Panc1 (cell line): ENCODE data around the gene CD38. TPM values are rescaled to one million over a fixed set of nuclear protein-coding genes. Genes with fewer than 3 reads are reported as not detected.

Source experiments
- ATAC-seq: fragments of 200-7000 bp; cut with Tn5 transposase; 2 replicates; pipeline ENCODE4 v1.9.1; 2020; ENCODE audit warnings: mild to moderate bottlenecking, moderate library complexity
- BruUV-seq: library from RNA; stranded (reverse); fragments of 400-500 nt; replicated peaks from 2 replicates; lab custom pipeline; 2021; lab: Mats Ljungman, UMichigan
- CTCF ChIA-PET: fragments of 300-600 bp; sonication (Branson Sonifier 250); formaldehyde crosslinking; loops from one replicate; lab custom pipeline; 2022; ENCODE audit warnings: antibody characterized with exemption; lab: Charles Lee
- POLR2A ChIA-PET: fragments of 300-600 bp; sonication (Branson Sonifier 250); formaldehyde crosslinking; loops from one replicate; lab custom pipeline; 2022; ENCODE audit warnings: antibody characterized with exemption; lab: Charles Lee
- DNase-seq: peaks from one replicate; pipeline ENCODE4 v3.0.0-alpha.2; 2010; ENCODE audit warnings: low read depth, low spot score
- H3K27ac ChIP-seq: 2 replicates; pipeline ENCODE4 v1.5.1; 2011; ENCODE audit warnings: mild to moderate bottlenecking, low read length, inconsistent platforms
- H3K27me3 ChIP-seq: fragments of 200-500 bp; sonication (Bioruptor generic); 2 replicates; pipeline ENCODE4 v1.6.0; 2014; ENCODE audit warnings: low read length, inconsistent platforms; ENCODE audit not compliant: control insufficient read depth, insufficient read depth
- H3K36me3 ChIP-seq: fragments of 200-500 bp; sonication (Bioruptor generic); 2 replicates; pipeline ENCODE4 v1.5.1; 2014; ENCODE audit warnings: inconsistent platforms, mild to moderate bottlenecking, low read length, moderate library complexity; ENCODE audit not compliant: control insufficient read depth, insufficient read depth
- H3K4me1 ChIP-seq: 2 replicates; pipeline ENCODE4 v1.5.1; 2011; ENCODE audit warnings: inconsistent platforms, mild to moderate bottlenecking, low read length, moderate library complexity; ENCODE audit not compliant: control insufficient read depth, insufficient read depth
- H3K4me3 ChIP-seq, 2 experiments: 2 replicates each; pipeline ENCODE4 v1.5.1; 2011 to 2012; ENCODE audit warnings: low read depth in 2 of 2, low read length in 2 of 2, mild to moderate bottlenecking in 2 of 2, inconsistent platforms in 1 of 2, moderate library complexity in 1 of 2
- H3K9me3 ChIP-seq: fragments of 200-500 bp; sonication (Bioruptor generic); 2 replicates; pipeline ENCODE4 v1.5.1; 2014; ENCODE audit warnings: low read depth, mild to moderate bottlenecking, inconsistent platforms, low read length, moderate library complexity; ENCODE audit not compliant: control insufficient read depth, insufficient read depth
- POLR2AphosphoS5 ChIP-seq: IDR thresholded peaks from 2 replicates; pipeline ENCODE4 v1.6.1; 2012; ENCODE audit warnings: mild to moderate bottlenecking, low read depth, low read length, moderate library complexity
- SIN3A ChIP-seq: IDR thresholded peaks from 2 replicates; pipeline ENCODE4 v1.6.1; 2012; ENCODE audit warnings: low read depth, mild to moderate bottlenecking, low read length, moderate library complexity, borderline replicate concordance; ENCODE audit not compliant: insufficient read depth
- TCF7L2 ChIP-seq: IDR thresholded peaks from 2 replicates; pipeline ENCODE4 v1.6.1; 2011; ENCODE audit warnings: mild to moderate bottlenecking, low read depth, low read length, inconsistent platforms
- in situ Hi-C: cut with HindIII; loops from 2 replicates; pipeline ENCODE4 v1.10.0; 2016; ENCODE audit warnings: low sequenced_read_pairs, low pct_unique_long_range_greater_than_20kb
- intact Hi-C: fragments of 100-400 bp; cut with micrococcal nuclease; formaldehyde crosslinking; loops from one replicate; pipeline ENCODE4 v1.10.0; 2022; ENCODE audit not compliant: unreplicated experiment
- total RNA-seq: library from RNA; stranded (reverse); gene quantifications from one replicate; pipeline ENCODE4 v1.2.1, GENCODE V29; 2021; ENCODE audit not compliant: unreplicated experiment
- TF ChIP-seq, protein P1 (sequence below): fragments of 450-650 bp; IDR thresholded peaks from 2 replicates; pipeline ENCODE4 v1.5.1; 2017; ENCODE audit warnings: mild to moderate bottlenecking
- TF ChIP-seq, protein P2 (sequence below), 2 experiments: IDR thresholded peaks; 2 replicates each; pipeline ENCODE4 v1.6.1; 2011 to 2012; ENCODE audit warnings: low read depth in 2 of 2, control low read depth in 1 of 2, low read length in 1 of 2, mild to moderate bottlenecking in 1 of 2, moderate library complexity in 1 of 2; ENCODE audit not compliant: insufficient read depth in 1 of 2

The CD38 gene
- total RNA-seq, 1 experiment from 2014 or later: 0.15 TPM

GRCh38 chr4:15899511-15899910 is 121.4 kb downstream of the CD38 start:
- no TSS peak for BruUV-seq
- intact Hi-C loops (no loop called here), in situ Hi-C loops (no loop called here)
- Histone ChIP-seq H3K27me3 (no peaks in the 10 kb centered on the region), H3K36me3 (no peaks in the 10 kb centered on the region), H3K27ac (no peak overlapping the region), H3K9me3 (no peaks in the 10 kb centered on the region), H3K4me1 (no peaks in the 10 kb centered on the region), H3K4me3 (no peak overlapping the region)
- TF ChIP-seq, protein P1, sequence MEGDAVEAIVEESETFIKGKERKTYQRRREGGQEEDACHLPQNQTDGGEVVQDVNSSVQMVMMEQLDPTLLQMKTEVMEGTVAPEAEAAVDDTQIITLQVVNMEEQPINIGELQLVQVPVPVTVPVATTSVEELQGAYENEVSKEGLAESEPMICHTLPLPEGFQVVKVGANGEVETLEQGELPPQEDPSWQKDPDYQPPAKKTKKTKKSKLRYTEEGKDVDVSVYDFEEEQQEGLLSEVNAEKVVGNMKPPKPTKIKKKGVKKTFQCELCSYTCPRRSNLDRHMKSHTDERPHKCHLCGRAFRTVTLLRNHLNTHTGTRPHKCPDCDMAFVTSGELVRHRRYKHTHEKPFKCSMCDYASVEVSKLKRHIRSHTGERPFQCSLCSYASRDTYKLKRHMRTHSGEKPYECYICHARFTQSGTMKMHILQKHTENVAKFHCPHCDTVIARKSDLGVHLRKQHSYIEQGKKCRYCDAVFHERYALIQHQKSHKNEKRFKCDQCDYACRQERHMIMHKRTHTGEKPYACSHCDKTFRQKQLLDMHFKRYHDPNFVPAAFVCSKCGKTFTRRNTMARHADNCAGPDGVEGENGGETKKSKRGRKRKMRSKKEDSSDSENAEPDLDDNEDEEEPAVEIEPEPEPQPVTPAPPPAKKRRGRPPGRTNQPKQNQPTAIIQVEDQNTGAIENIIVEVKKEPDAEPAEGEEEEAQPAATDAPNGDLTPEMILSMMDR: no peak
- TF ChIP-seq SIN3A (no peak), TCF7L2 (no peak)
- ChIA-PET CTCF (no interaction called here), POLR2A (no interaction called here)
- no peak for DNase-seq
- ATAC-seq: no peak

- H3K4me3 ChIP-seq: no peak overlapping the region
- TF ChIP-seq, protein P1: no peak
- TF ChIP-seq, protein P2, sequence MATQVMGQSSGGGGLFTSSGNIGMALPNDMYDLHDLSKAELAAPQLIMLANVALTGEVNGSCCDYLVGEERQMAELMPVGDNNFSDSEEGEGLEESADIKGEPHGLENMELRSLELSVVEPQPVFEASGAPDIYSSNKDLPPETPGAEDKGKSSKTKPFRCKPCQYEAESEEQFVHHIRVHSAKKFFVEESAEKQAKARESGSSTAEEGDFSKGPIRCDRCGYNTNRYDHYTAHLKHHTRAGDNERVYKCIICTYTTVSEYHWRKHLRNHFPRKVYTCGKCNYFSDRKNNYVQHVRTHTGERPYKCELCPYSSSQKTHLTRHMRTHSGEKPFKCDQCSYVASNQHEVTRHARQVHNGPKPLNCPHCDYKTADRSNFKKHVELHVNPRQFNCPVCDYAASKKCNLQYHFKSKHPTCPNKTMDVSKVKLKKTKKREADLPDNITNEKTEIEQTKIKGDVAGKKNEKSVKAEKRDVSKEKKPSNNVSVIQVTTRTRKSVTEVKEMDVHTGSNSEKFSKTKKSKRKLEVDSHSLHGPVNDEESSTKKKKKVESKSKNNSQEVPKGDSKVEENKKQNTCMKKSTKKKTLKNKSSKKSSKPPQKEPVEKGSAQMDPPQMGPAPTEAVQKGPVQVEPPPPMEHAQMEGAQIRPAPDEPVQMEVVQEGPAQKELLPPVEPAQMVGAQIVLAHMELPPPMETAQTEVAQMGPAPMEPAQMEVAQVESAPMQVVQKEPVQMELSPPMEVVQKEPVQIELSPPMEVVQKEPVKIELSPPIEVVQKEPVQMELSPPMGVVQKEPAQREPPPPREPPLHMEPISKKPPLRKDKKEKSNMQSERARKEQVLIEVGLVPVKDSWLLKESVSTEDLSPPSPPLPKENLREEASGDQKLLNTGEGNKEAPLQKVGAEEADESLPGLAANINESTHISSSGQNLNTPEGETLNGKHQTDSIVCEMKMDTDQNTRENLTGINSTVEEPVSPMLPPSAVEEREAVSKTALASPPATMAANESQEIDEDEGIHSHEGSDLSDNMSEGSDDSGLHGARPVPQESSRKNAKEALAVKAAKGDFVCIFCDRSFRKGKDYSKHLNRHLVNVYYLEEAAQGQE (IDR thresholded peaks at IDR 0.05; ENCODE audit: insufficient read depth in 1 of 2, low read depth in 2 of 2, low read length in 1 of 2): no peak
- TF ChIP-seq TCF7L2 (no peak), POLR2AphosphoS5 (no peak), SIN3A (no peak)
- intact Hi-C loops: no loop called here
- no peaks in the 10 kb centered on the region for H3K4me1 ChIP-seq
- no peaks in the 10 kb centered on the region for H3K27me3 ChIP-seq
- POLR2A ChIA-PET: no interaction called here
- H3K9me3 ChIP-seq: no peaks in the 10 kb centered on the region
- DNase-seq (no peak), ATAC-seq (no peak)
- BruUV-seq: no TSS peak
- in situ Hi-C loops: no loop called here
- no peaks in the 10 kb centered on the region for H3K36me3 ChIP-seq
- H3K27ac ChIP-seq: no peak overlapping the region
- CTCF ChIA-PET: no interaction called here
These were observed 122.9 kb downstream of the CD38 start for GRCh38 chr4:15901007-15901406.
